Body of pancreas (tissue), 4 donors: Measurements from ENCODE around the gene UBE2G2.

Source experiments
- CTCF ChIP-seq, 7 experiments: fragments of 450-650 bp in 4 of 7; fragments of 200-600 bp in 3 of 7; sonication (generic) in 3 of 7; IDR thresholded peaks; one replicate each; pipeline ENCODE4 v1.5.1; 2016 to 2019; ENCODE audit warnings: antibody characterized with exemption in 7 of 7
- POLR2A ChIP-seq, 3 donors: fragments of 450-650 bp; IDR thresholded peaks; one replicate each; pipeline ENCODE4 v1.6.1; 2016; ENCODE audit warnings: antibody characterized with exemption in 3 of 3, mild to moderate bottlenecking in 2 of 3

- TF ChIP-seq CTCF (IDR thresholded peaks at IDR 0.05), result no peak
- TF ChIP-seq POLR2A (IDR thresholded peaks at IDR 0.05), result no peak
Observed at GRCh38 chr21:44738621-44739020, 63.0 kb downstream of the UBE2G2 start.
